Neutrophil (primary cell): Measurements from ENCODE around the gene SLC34A3.

ENCODE experiments used
- H3K27ac ChIP-seq: fragments of 200-600 bp; sonication (generic); 2 replicates; pipeline ENCODE4 v1.5.1; 2016; ENCODE audit warnings: mild to moderate bottlenecking, moderate library complexity
- H3K27me3 ChIP-seq: fragments of 200-600 bp; sonication (generic); 2 replicates; pipeline ENCODE4 v1.6.0; 2016; ENCODE audit warnings: mild to moderate bottlenecking
- H3K36me3 ChIP-seq: fragments of 200-600 bp; sonication (generic); 2 replicates; pipeline ENCODE4 v1.5.1; 2017
- H3K4me1 ChIP-seq, 2 experiments: fragments of 200-600 bp in 1 of 2; sonication (generic) in 1 of 2; 1 replicate in 1 of 2; 2 replicates in 1 of 2; pipeline versions ENCODE4 v1.5.1 to v1.6.1; 2013 to 2016; ENCODE audit warnings: low read depth in 1 of 2, low read length in 1 of 2, mild to moderate bottlenecking in 1 of 2, moderate library complexity in 1 of 2; ENCODE audit not compliant: control insufficient read depth in 1 of 2, insufficient read depth in 1 of 2
- H3K4me3 ChIP-seq, 2 experiments: fragments of 200-600 bp in 1 of 2; sonication (generic) in 1 of 2; 1 replicate in 1 of 2; 2 replicates in 1 of 2; pipeline ENCODE4 v1.5.1; 2013 to 2016; ENCODE audit warnings: low read depth in 1 of 2, low read length in 1 of 2, mild to moderate bottlenecking in 1 of 2, moderate library complexity in 1 of 2
- H3K9me3 ChIP-seq: fragments of 200-600 bp; sonication (generic); 2 replicates; pipeline ENCODE4 v1.5.1; 2016
- TF ChIP-seq, protein P1 (sequence below): fragments of 200-600 bp; sonication (generic); IDR thresholded peaks from 2 replicates; pipeline ENCODE4 v1.5.1; 2016; ENCODE audit warnings: antibody characterized with exemption

Gene SLC34A3

DNA sequence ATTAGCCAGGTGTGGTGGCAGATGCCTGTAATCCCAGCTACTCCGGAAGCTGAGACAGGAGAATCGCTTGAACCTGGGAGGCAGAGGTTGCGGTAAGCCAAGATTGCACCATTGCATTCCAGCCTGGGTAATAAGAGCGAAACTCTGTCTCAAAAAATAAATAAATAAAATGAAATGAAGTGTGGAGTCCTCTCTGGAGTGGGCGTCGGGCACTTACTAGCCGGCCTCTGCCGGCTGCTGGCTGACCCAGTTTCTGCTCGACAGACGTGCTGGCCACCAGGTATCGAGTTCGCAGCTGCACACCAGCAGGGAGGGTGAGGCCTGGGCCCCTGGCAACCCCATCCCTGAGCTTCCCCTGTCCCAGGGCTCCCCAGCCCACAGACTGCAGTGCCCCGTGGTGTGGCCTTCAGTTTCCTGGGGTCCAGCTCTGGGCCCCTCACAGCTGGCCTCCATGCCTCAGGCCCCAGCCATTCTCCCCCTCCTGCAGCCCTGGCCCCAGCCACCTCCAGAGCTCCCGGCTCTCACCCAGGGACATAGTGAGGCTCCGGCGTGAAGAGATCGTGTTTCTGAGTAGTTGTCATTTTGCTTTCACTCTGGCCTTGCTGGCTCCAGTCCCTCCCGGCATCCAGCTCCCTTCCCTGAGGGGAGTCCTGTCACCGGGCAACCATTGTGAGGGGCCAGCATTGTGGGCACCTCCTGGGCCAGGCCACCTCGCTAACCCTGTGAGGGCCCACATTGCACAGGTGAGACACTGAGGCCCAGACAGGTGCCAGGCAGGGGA is 16.6 kb downstream of the SLC34A3 start:
- Histone ChIP-seq H3K9me3 (no peaks in the 10 kb centered on the region), H3K27ac (no peak overlapping the region), H3K4me3 (no peak overlapping the region), H3K27me3 (no peaks in the 10 kb centered on the region), H3K4me1 (peaks cover 21% of the 10 kb centered on the region in 2 experiments), H3K36me3 (peaks cover 16% of the 10 kb centered on the region)
- TF ChIP-seq, protein P1, sequence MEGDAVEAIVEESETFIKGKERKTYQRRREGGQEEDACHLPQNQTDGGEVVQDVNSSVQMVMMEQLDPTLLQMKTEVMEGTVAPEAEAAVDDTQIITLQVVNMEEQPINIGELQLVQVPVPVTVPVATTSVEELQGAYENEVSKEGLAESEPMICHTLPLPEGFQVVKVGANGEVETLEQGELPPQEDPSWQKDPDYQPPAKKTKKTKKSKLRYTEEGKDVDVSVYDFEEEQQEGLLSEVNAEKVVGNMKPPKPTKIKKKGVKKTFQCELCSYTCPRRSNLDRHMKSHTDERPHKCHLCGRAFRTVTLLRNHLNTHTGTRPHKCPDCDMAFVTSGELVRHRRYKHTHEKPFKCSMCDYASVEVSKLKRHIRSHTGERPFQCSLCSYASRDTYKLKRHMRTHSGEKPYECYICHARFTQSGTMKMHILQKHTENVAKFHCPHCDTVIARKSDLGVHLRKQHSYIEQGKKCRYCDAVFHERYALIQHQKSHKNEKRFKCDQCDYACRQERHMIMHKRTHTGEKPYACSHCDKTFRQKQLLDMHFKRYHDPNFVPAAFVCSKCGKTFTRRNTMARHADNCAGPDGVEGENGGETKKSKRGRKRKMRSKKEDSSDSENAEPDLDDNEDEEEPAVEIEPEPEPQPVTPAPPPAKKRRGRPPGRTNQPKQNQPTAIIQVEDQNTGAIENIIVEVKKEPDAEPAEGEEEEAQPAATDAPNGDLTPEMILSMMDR: no peak

- TF ChIP-seq, protein P1: no peak
- no peaks in the 10 kb centered on the region for H3K9me3 ChIP-seq
- no peak overlapping the region for H3K4me3 ChIP-seq
- H3K27ac ChIP-seq: no peak overlapping the region
- H3K4me1 ChIP-seq: peaks cover 15 to 16% of the 10 kb centered on the region in 2 experiments
- no peaks in the 10 kb centered on the region for H3K27me3 ChIP-seq
- H3K36me3 ChIP-seq: peaks cover 11% of the 10 kb centered on the region
These were observed 17.1 kb downstream of the SLC34A3 start for GRCh38 chr9:137247916-137248175.

- TF ChIP-seq, protein P1: no peak
- Histone ChIP-seq H3K27me3 (no peaks in the 10 kb centered on the region), H3K27ac (no peak overlapping the region), H3K36me3 (no peaks in the 10 kb centered on the region), H3K9me3 (no peaks in the 10 kb centered on the region), H3K4me1 (peaks cover 9 to 13% of the 10 kb centered on the region in 2 experiments), H3K4me3 (no peak overlapping the region)
These were observed 19.9 kb downstream of the SLC34A3 start for GRCh38 chr9:137250329-137251193.

DNA sequence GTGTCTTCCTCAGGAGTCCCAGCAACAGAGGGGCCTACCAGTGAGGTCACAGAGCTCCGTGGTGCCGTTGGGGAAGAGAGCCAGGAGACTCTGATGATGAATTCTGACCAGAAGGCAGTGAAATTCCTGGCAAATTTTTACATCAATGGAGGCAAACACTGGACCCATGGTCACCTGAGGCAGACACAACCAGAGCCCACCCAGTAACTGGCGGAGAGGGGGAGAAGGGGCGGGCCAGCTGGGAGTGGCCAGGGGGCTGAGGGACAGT is 20.4 kb downstream of the SLC34A3 start, which contains the start of gene STPG3:
TSS of gene STPG3 (plus strand) at position 93 of the 268 bp plus-strand sequence. CDS start at position 94, 1 bp downstream.
- TF ChIP-seq, protein P1: no peak
- H3K4me3 ChIP-seq: no peak within 1 kb of the TSS
- H3K36me3 ChIP-seq: no peaks in the 10 kb centered on the region
- no peaks in the 10 kb centered on the region for H3K9me3 ChIP-seq
- no peak within 1 kb of the TSS for H3K27ac ChIP-seq
- peaks cover 14 to 19% of the 10 kb centered on the region in 2 experiments for H3K4me1 ChIP-seq
- H3K27me3 ChIP-seq: no peaks in the 10 kb centered on the region

GRCh38 chr9:137251490-137252268 is 21.0 kb downstream of the SLC34A3 start:
- no peak overlapping the region for H3K27ac ChIP-seq
- no peaks in the 10 kb centered on the region for H3K27me3 ChIP-seq
- H3K9me3 ChIP-seq: no peaks in the 10 kb centered on the region
- H3K36me3 ChIP-seq: peaks cover 5% of the 10 kb centered on the region
- TF ChIP-seq, protein P1: no peak
- H3K4me3 ChIP-seq: no peak overlapping the region
- H3K4me1 ChIP-seq: peaks cover 20 to 24% of the 10 kb centered on the region in 2 experiments
